Endometrial microvascular endothelial cells (primary cell): Measurements from ENCODE around the gene TMEM87B. TPM values are rescaled to one million over a fixed set of nuclear protein-coding genes. Genes with fewer than 3 reads are reported as not detected.

ENCODE experiments used
- in situ Hi-C: cut with HindIII; loops from 2 replicates; pipeline ENCODE4 v1.10.0; 2017; ENCODE audit warnings: low sequenced_read_pairs, low pct_unique_long_range_greater_than_20kb; ENCODE audit errors: inconsistent ontology term
- total RNA-seq: library from RNA; depleted of rRNA; stranded (reverse); fragments of >200 nt; gene quantifications from one replicate; pipeline ENCODE4 v1.2.3, GENCODE V29; 2015; ENCODE audit errors: inconsistent ontology term

Gene TMEM87B
- total RNA-seq, 1 donor from 2014 or later, result 79.4 TPM

GRCh38 chr2:112142525-112143078 lies 87.5 kb downstream of the TMEM87B start:
- in situ Hi-C loops, result no loop called here

- in situ Hi-C loops, result no loop called here
Measured at GRCh38 chr2:112143150-112143549, 88.1 kb downstream of the TMEM87B start.

GRCh38 chr2:112144966-112145365 lies 89.9 kb downstream of the TMEM87B start:
- in situ Hi-C loops, result no loop called here

- in situ Hi-C loops, result no loop called here
Measured at GRCh38 chr2:112147382-112148168, 92.5 kb downstream of the TMEM87B start.

DNA sequence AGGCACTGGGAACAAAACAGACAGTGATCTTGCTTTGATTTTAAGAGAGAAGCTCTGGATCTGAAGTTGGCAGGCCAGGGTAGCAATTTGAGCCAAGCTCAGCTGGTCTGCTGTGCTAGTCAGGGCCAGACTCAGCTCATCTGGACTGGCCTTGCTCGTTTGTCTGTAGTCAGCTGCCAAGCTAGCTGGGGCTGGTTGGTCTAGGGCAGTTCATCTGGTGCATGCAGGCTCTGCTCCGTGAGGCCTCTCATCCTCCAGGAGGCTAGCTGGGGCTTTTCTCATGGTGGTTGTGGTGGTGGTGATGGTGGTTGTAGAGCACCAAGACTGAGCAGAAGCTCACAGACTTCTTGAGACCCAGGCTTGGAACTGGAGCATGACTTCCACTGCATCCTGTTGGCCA lies 93.4 kb downstream of the TMEM87B start:
- in situ Hi-C loops, result no loop called here

- in situ Hi-C loops, result no loop called here
Measured at GRCh38 chr2:112149194-112149593, 94.1 kb downstream of the TMEM87B start.

- in situ Hi-C loops, result no loop called here
Measured at GRCh38 chr2:112149866-112150435, 94.9 kb downstream of the TMEM87B start.

- in situ Hi-C loops, result no loop called here
Measured at GRCh38 chr2:112150447-112150846, 95.4 kb downstream of the TMEM87B start.

DNA sequence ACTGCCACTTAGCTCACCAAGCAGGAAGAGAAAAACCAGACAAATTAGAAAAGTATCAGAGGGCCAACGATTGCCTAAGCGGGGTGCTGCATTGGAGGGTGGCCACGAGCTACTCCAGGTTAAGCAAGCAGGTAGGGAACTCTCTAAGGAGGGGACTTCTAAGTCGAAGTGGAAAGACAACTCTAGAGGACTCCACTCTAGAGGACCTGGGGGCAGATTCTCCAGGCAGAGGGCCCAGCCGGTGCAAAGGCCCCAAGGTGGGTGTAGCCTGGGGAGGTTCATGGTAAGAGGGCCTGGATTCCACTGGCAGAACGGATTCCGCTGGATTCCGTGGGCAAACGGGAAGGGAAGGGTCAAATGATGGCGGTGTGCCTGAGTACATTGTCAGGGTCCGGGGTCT lies 95.8 kb downstream of the TMEM87B start:
- in situ Hi-C loops, result no loop called here

- in situ Hi-C loops, result no loop called here
Measured at GRCh38 chr2:112151271-112151670, 96.2 kb downstream of the TMEM87B start.

DNA sequence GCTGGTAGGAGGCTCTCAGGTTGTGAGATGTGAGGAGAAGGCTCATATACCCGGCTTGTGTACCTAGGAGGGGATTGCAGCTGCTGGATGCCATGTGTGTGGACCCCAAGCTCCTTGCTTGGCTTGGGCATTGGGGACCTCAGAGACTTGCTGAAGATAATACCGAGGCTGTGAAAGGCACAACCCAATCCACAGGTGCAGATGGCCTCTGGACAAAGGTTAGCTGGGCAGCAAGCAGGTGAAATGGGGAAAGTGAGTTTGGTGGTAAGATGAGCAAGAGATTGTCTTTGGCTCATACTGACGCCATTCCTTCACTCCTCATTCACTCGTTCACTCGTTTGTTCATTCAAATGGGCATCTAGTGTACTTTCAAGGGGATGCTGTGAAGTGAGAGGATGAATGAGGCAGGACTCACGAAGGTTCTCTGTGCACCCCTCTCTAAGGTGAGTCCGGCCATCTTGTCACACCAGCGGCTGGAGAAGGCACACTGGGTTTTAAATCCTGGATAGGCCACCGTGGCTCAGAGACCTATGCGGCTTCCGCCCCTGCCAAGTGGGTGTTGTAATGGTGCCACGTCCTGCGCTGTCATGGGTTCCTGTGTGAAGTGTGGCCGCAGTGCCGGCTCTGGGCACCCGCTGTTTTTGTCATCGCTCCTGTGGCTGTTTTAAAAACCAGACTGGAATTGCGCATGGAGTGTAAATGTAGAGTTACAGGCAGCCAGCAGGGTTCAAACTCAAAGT lies 96.8 kb downstream of the TMEM87B start:
- in situ Hi-C loops, result no loop called here

GRCh38 chr2:112152476-112153178 lies 97.6 kb downstream of the TMEM87B start:
- in situ Hi-C loops, result no loop called here

- in situ Hi-C loops, result no loop called here
Measured at GRCh38 chr2:112153179-112153490, 98.1 kb downstream of the TMEM87B start.

DNA sequence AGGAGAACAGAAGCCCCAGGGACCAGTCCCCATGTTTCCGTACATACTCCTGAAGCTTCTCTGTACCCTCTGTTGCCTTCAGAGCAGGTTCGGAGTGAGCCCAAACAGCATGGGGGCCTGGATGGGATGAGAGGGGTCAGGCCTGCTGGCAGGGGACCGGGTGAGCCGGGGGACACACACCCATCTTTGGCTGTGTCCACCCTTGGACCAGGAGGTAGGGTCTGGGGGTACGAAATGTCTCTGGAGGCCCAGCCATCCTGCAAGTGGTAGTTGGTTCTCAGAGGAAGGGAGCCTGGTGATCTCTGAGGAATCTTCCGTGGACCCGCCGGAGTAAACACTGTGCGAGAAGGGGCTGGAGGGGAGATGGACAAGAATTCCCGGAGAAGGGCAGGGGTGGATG lies 98.4 kb downstream of the TMEM87B start:
- in situ Hi-C loops, result no loop called here

DNA sequence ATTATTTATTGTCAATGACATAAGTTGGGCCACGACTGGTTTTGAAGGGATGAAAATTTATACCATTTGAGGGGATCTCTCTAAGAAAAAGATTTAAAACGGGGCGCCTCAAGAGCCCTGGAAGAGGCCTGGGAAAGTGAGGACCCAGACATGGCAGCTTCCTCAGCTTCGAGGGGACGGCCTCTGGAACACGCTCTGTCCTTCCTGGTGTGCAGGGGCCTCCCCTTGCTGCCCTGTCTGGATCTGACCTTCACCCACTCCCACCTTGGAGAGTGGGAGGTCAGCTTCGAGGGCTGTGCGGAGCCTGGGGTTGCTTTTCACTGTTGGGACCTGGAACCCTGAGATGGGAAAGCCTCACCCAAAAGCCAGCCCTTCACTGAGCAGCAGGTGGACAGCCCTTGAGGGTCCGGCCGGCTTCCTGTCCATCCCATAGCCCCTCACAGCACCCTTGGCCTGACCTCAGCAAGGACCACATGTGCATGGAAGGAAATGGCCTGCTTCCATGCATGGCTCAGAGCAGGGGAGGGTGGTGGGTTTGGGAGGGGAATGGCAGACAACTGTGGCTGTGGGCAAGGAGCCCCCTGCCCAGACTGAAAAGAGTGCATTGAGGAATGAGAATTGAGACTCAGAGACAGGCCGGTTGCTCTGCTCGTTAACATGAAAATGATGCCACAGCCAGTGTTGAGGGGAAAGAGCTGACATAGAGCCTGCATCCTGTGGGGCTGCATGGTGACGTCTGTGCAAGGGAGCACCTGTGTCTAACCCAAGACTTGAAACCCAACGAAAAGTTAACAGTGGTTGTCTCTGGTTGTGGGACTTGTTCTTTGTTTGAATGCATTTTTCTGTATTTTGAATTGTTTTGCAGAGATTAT lies 99.4 kb downstream of the TMEM87B start:
- in situ Hi-C loops, result no loop called here

DNA sequence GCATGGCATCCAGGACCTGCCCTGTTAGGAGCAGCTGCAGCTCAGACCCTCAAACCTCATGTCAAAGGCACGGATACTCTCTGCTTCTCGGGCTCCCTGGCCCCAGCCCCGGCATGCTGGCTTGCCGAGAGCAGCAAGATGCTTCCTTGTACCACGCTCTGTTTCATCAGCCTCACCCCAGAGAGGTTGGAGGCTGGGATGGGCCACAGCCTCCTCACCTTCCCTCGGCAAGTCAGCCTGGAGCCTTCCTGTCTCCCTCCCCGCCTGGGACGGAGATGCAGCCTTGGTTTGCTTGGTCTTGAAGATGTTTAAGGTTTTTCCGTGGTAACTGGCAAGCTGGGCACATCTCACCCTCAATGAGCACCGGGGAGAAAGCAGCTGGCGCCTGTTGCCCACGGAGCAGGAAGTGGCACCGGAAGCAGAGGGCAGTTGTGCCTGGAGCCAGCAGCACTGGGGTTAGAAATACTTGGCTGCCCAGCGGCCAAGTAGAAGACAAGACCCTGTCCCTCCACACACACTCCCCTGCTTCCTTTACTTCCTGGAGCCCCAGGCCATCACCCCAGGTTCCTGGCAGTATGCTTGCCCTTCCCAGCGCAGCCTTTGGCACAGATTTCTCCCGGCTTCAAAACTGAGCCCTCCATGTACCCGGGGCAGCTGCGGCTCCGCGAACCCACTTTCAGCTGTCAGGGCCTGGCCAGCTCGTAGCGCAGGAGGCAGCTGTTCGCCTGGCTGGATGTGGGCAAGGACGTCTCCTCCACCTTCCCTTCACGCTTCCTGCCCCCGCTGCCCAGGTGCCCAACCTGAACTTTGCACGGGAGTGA lies 100.5 kb downstream of the TMEM87B start:
- in situ Hi-C loops, result no loop called here

GRCh38 chr2:112156152-112156986 lies 101.3 kb downstream of the TMEM87B start:
- in situ Hi-C loops, result no loop called here
